ENCODE data around the gene PARD3B.

DNA sequence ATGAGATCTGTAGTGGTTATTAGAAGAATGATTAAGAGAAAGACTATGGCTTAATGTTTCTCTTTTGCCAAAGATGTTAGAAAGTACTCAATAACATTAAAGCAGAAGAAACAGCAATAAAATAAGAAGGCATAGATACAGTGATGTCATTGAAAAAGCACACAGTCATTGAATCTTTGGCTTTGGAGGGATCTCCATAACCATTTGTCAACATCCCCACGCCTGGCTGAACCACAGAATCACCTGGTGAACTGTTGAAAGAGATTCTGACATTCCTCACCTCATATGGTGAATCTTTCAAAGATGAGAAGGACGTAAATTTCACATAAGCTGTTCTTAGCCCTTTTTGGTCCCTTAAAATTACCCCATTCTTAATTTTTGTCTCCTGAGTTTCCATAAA is 812.5 kb downstream of the PARD3B start:
- TF ChIP-seq POLR2A (IDR thresholded peaks at IDR 0.05; ENCODE audit: extremely low read depth, insufficient read length) (no peak), MYC (IDR thresholded peaks at IDR 0.05; ENCODE audit: low read depth, low read length) (no peak)
- TF ChIP-seq, protein P1, sequence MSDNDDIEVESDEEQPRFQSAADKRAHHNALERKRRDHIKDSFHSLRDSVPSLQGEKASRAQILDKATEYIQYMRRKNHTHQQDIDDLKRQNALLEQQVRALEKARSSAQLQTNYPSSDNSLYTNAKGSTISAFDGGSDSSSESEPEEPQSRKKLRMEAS (IDR thresholded peaks at IDR 0.05; ENCODE audit: low read depth, low read length): no peak
- TF ChIP-seq, protein P2, sequence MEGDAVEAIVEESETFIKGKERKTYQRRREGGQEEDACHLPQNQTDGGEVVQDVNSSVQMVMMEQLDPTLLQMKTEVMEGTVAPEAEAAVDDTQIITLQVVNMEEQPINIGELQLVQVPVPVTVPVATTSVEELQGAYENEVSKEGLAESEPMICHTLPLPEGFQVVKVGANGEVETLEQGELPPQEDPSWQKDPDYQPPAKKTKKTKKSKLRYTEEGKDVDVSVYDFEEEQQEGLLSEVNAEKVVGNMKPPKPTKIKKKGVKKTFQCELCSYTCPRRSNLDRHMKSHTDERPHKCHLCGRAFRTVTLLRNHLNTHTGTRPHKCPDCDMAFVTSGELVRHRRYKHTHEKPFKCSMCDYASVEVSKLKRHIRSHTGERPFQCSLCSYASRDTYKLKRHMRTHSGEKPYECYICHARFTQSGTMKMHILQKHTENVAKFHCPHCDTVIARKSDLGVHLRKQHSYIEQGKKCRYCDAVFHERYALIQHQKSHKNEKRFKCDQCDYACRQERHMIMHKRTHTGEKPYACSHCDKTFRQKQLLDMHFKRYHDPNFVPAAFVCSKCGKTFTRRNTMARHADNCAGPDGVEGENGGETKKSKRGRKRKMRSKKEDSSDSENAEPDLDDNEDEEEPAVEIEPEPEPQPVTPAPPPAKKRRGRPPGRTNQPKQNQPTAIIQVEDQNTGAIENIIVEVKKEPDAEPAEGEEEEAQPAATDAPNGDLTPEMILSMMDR (IDR thresholded peaks at IDR 0.05; ENCODE audit: low read depth, low read length): no peak
